HG03520 (cell line): ENCODE measurements around the gene DEDD2.

Source experiments
- ATAC-seq: cut with Tn5 transposase; IDR thresholded peaks from one replicate; pipeline ENCODE4 v1.9.1; 2021; ENCODE audit warnings: mild to moderate bottlenecking, moderate library complexity; ENCODE audit not compliant: unreplicated experiment

The DEDD2 gene

GRCh38 chr19:42200116-42200715 lies 17.3 kb downstream of the DEDD2 start:
- no peak for ATAC-seq

- ATAC-seq: peak; percentile 44
Observed at GRCh38 chr19:42199440-42200115, 17.9 kb downstream of the DEDD2 start.

GRCh38 chr19:42198676-42199439 lies 18.6 kb downstream of the DEDD2 start:
- ATAC-seq: peak; percentile 36

- no peak for ATAC-seq
Observed at GRCh38 chr19:42197375-42197817, 20.1 kb downstream of the DEDD2 start.

GRCh38 chr19:42196011-42197001 lies 21.2 kb downstream of the DEDD2 start:
- ATAC-seq: no peak

- no peak for ATAC-seq
Observed at GRCh38 chr19:42193706-42194105, 23.8 kb downstream of the DEDD2 start.

GRCh38 chr19:42193294-42193693 lies 24.2 kb downstream of the DEDD2 start:
- no peak for ATAC-seq

GRCh38 chr19:42191855-42192254 lies 25.6 kb downstream of the DEDD2 start:
- no peak for ATAC-seq

GRCh38 chr19:42191330-42191729 lies 26.1 kb downstream of the DEDD2 start:
- no peak for ATAC-seq

- ATAC-seq: no peak
Observed at GRCh38 chr19:42189133-42189532, 28.3 kb downstream of the DEDD2 start.

GRCh38 chr19:42188665-42189064 lies 28.8 kb downstream of the DEDD2 start:
- no peak for ATAC-seq

- ATAC-seq: no peak
Observed at GRCh38 chr19:42185277-42185676, 32.2 kb downstream of the DEDD2 start.

GRCh38 chr19:42184401-42184861 lies 33.0 kb downstream of the DEDD2 start:
- no peak for ATAC-seq

GRCh38 chr19:42178791-42179674 lies 38.4 kb downstream of the DEDD2 start:
- ATAC-seq: no peak

GRCh38 chr19:42177686-42178019 lies 39.8 kb downstream of the DEDD2 start:
- ATAC-seq: no peak

- ATAC-seq: no peak
Observed at GRCh38 chr19:42176990-42177685, 40.3 kb downstream of the DEDD2 start.

- no peak for ATAC-seq
Observed at GRCh38 chr19:42176649-42176989, 40.9 kb downstream of the DEDD2 start.

- ATAC-seq: no peak
Observed at GRCh38 chr19:42175952-42176648, 41.4 kb downstream of the DEDD2 start.
